GM12891 (cell line): ENCODE measurements around the gene ABHD16A.

Experiments used
- POLR2A ChIP-seq: IDR thresholded peaks from 2 replicates; pipeline ENCODE4 v1.6.1; 2011; ENCODE audit warnings: low read depth, low read length, control low read depth
- POLR2AphosphoS5 ChIP-seq: IDR thresholded peaks from 2 replicates; pipeline ENCODE4 v1.6.1; 2011; ENCODE audit warnings: low read depth, low read length, control low read depth
- TAF1 ChIP-seq: IDR thresholded peaks from 2 replicates; pipeline ENCODE4 v1.6.1; 2011; ENCODE audit warnings: low read depth, low read length, control low read depth

DNA sequence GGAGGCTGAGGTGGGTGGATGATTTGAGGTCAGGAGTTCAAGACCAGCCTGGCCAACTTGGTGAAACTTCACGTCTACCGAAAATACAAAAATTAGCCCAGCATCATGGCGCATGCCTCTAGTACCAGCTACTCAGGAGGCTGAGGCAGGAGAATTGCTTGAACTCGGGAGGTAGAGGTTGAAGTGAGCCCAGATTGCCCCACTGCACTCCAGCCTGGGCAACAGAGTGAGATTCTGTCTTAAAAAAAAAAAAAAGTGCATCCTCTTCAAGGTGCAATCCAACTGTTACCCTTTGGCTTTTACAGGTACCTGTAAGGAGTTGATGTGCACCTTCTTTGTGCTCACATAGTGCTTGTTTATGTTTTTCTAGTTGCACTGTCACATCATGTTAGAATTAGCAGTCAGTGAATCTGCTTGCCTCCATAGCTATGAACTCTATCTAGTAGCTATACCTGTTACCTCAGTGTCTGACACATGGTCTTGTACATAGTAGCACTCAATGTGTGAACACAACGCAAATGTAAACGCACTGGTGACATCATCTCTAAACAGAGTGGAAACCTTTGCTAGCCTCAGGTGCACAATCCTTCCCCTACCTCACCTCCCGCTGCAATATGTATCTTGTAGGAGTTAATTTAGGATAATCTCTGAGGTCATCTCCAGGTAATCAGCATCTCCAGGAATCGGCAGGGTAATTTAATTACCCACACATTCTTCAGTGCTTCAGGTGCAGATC lies 46.3 kb upstream of the ABHD16A start:
- TF ChIP-seq POLR2A (no peak), TAF1 (no peak), POLR2AphosphoS5 (no peak)
